Erythroblast (primary cell): ENCODE measurements around the gene TRAPPC13.

Experiments used
- GATA1 ChIP-seq: IDR thresholded peaks from 2 replicates; pipeline ENCODE4 v1.6.1; 2011; ENCODE audit warnings: low read depth, mild to moderate bottlenecking, control low read depth, low read length, moderate library complexity
- POLR2A ChIP-seq: IDR thresholded peaks from 2 replicates; pipeline ENCODE4 v1.6.1; 2011; ENCODE audit warnings: mild to moderate bottlenecking, low read length

DNA sequence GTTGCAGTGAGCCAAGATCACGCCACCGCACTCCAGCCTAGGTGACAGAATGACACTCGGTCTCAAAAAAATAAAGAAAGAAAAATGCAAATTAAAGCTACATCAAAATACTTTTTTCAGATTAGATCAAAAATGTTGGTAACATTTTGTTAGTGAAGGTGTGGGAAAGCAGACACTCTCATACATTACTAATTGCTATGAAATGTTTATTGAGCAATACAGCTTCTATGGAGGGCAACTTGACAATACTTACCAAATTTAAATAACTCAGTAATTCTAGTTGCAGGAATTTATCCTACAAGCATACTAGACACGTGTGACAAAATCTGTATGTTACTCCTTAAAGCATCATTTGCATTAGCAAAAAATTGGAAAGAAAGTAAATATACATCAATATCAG lies 4.8 kb upstream of the TRAPPC13 start:
- TF ChIP-seq POLR2A (no peak), GATA1 (no peak)
